Measurements from ENCODE around the gene SORCS2.

SORCS2 gene

GRCh38 chr4:7648544-7649395, 456.4 kb downstream of the SORCS2 start:
- DNase-seq, result no peak

- no peak for DNase-seq
Measured at GRCh38 chr4:7649411-7649740, 457.0 kb downstream of the SORCS2 start.

- no peak for DNase-seq
Measured at GRCh38 chr4:7649741-7650531, 457.6 kb downstream of the SORCS2 start.

GRCh38 chr4:7650606-7651385, 458.5 kb downstream of the SORCS2 start:
- no peak for DNase-seq

- DNase-seq, result no peak
Measured at GRCh38 chr4:7651461-7651921, 459.2 kb downstream of the SORCS2 start.

- DNase-seq, result no peak
Measured at GRCh38 chr4:7652006-7652405, 459.7 kb downstream of the SORCS2 start.

- DNase-seq, result no peak
Measured at GRCh38 chr4:7652451-7652881, 460.1 kb downstream of the SORCS2 start.

- DNase-seq, result no peak
Measured at GRCh38 chr4:7652906-7653305, 460.6 kb downstream of the SORCS2 start.

GRCh38 chr4:7653510-7654369, 461.4 kb downstream of the SORCS2 start:
- DNase-seq, result no peak

- no peak for DNase-seq
Measured at GRCh38 chr4:7654550-7655445, 462.5 kb downstream of the SORCS2 start.

- no peak for DNase-seq
Measured at GRCh38 chr4:7655511-7656243, 463.3 kb downstream of the SORCS2 start.

GRCh38 chr4:7656244-7656800, 464.0 kb downstream of the SORCS2 start:
- no peak for DNase-seq

- no peak for DNase-seq
Measured at GRCh38 chr4:7657545-7658297, 465.4 kb downstream of the SORCS2 start.

GRCh38 chr4:7658341-7659204, 466.2 kb downstream of the SORCS2 start:
- DNase-seq, result no peak

- DNase-seq, result no peak
Measured at GRCh38 chr4:7659429-7660175, 467.3 kb downstream of the SORCS2 start.

- no peak for DNase-seq
Measured at GRCh38 chr4:7660176-7661039, 468.1 kb downstream of the SORCS2 start.
